ENCODE measurements around the gene SLC35C1. TPM values are rescaled to one million over a fixed set of nuclear protein-coding genes. Genes with fewer than 3 reads are reported as not detected.

The SLC35C1 gene
- total RNA-seq, 1 experiment from 2014 or later = 8.9 TPM

GRCh38 chr11:45761659-45762058, 43.3 kb upstream of the SLC35C1 start:
- Mint-ChIP-seq H3K9me3 (no peaks in the 10 kb centered on the region), H3K27ac (no peak overlapping the region), H3K4me1 (peaks cover 8 to 10% of the 10 kb centered on the region in 2 experiments), H3K4me3 (no peak overlapping the region), H3K27me3 (ENCODE audit: low read depth) (peaks cover 16% of the 10 kb centered on the region), H3K36me3 (ENCODE audit: insufficient read depth in 1 of 3, low read depth in 3 of 3) (no peaks in the 10 kb centered on the region)
- H3K14ac ChIP-seq (ENCODE audit: insufficient read depth, low read length) = no peak overlapping the region
- H3K4ac ChIP-seq (ENCODE audit: low read depth, low read length) = no peak overlapping the region
- H3K79me1 ChIP-seq (ENCODE audit: insufficient read depth, low read depth, low read length, poor library complexity, severe bottlenecking) = no peaks in the 10 kb centered on the region
- H2BK12ac ChIP-seq (ENCODE audit: insufficient read length, low read depth, low read length) = no peak overlapping the region
- no CpG with 5 or more reads among the region's 6 CpGs for WGBS (ENCODE audit: extremely low coverage, insufficient read length, low lambda C conversion rate)
- no peak overlapping the region for H3K18ac ChIP-seq (ENCODE audit: insufficient read length, low read depth, low read length)
- no peaks in the 10 kb centered on the region; the same call in 1 of the 2 replicates for H3K4me1 ChIP-seq (ENCODE audit: insufficient read depth, low read length)
- no peaks in the 10 kb centered on the region for H3K79me2 ChIP-seq (ENCODE audit: insufficient read depth, low read length)
- no peak overlapping the region for H2BK5ac ChIP-seq (ENCODE audit: insufficient read length, low read length)
- no peaks in the 10 kb centered on the region for H3K9me3 ChIP-seq (ENCODE audit: control insufficient read depth, low read depth, low read length)
- TF ChIP-seq CTCF (conservative IDR thresholded peaks at IDR 0.05) = no peak
- no peak for DNase-seq
- H2BK15ac ChIP-seq (ENCODE audit: low read depth, low read length) = no peak overlapping the region
- no peak overlapping the region for H2AFZ ChIP-seq (ENCODE audit: low read length)
- no peak overlapping the region for H3K4me2 ChIP-seq (ENCODE audit: insufficient read depth, insufficient read length, low read length)
- H4K20me1 ChIP-seq (ENCODE audit: control insufficient read depth, insufficient read depth, insufficient read length) = no peaks in the 10 kb centered on the region
- H3K23ac ChIP-seq (ENCODE audit: insufficient read length, low read depth, low read length) = no peak overlapping the region
- H4K8ac ChIP-seq (replicated peaks; ENCODE audit: insufficient read length, low read depth, low read length) = no peak overlapping the region
- no peak overlapping the region for H3K56ac ChIP-seq (ENCODE audit: insufficient read length, low read depth, low read length)
- no peak overlapping the region for H3T11ph ChIP-seq (ENCODE audit: low read length)
- no peak overlapping the region for H2AK5ac ChIP-seq (ENCODE audit: insufficient read length, low read length)
- no peak overlapping the region for H4K5ac ChIP-seq (ENCODE audit: insufficient read length, low read depth, low read length)
- H3K9ac ChIP-seq (ENCODE audit: extremely low read depth, insufficient read length, low read length) = no peak overlapping the region
- no peaks in the 10 kb centered on the region for H3K23me2 ChIP-seq (ENCODE audit: insufficient read length, low read depth, low read length, poor library complexity, severe bottlenecking)
- H3K27ac ChIP-seq (ENCODE audit: insufficient read length, low read depth, low read length) = no peak overlapping the region
- no peak overlapping the region for H4K91ac ChIP-seq (ENCODE audit: insufficient read length, low read depth, low read length)
- no peaks in the 10 kb centered on the region for H3K27me3 ChIP-seq (ENCODE audit: insufficient read depth, low read length)
- no peak overlapping the region for H2BK20ac ChIP-seq (ENCODE audit: low read depth, low read length, poor library complexity, severe bottlenecking)
- H2BK120ac ChIP-seq (ENCODE audit: low read depth, low read length, poor library complexity, severe bottlenecking) = no peak overlapping the region

All from H9 (cell line).